Stimulated activated CD8-positive, alpha-beta memory T cell treated with anti-CD3 and anti-CD28 coated beads, Interleukin-15, amount 100 ng/mL, for 4 hours (primary cell): Measurements from ENCODE around the gene AMN.

Source experiments
- DNase-seq, 2 donors: peaks; one replicate each; pipeline ENCODE4 v3.0.0-alpha.2; 2020; ENCODE audit warnings: low read depth in 2 of 2

Gene AMN

GRCh38 chr14:102898776-102899515 is 23.5 kb upstream of the AMN start:
- DNase-seq, result no peak

GRCh38 chr14:102899516-102899900 is 23.0 kb upstream of the AMN start:
- DNase-seq, result no peak

GRCh38 chr14:102900631-102901571 is 21.6 kb upstream of the AMN start:
- DNase-seq, result no peak

- no peak for DNase-seq
These were observed 20.8 kb upstream of the AMN start for GRCh38 chr14:102901633-102902032.

GRCh38 chr14:102902086-102902485 is 20.4 kb upstream of the AMN start:
- no peak for DNase-seq

- DNase-seq, result no peak
These were observed 19.8 kb upstream of the AMN start for GRCh38 chr14:102902523-102903247.

- DNase-seq, result no peak
These were observed 19.1 kb upstream of the AMN start for GRCh38 chr14:102903248-102903888.

- no peak for DNase-seq
These were observed 18.5 kb upstream of the AMN start for GRCh38 chr14:102903889-102904512.

GRCh38 chr14:102905116-102906108 is 17.1 kb upstream of the AMN start:
- no peak for DNase-seq

- no peak for DNase-seq
These were observed 15.7 kb upstream of the AMN start for GRCh38 chr14:102906616-102907302.

- DNase-seq, result no peak
These were observed 15.1 kb upstream of the AMN start for GRCh38 chr14:102907303-102907844.

GRCh38 chr14:102907980-102908730 is 14.3 kb upstream of the AMN start:
- no peak for DNase-seq

GRCh38 chr14:102908766-102909455 is 13.6 kb upstream of the AMN start:
- no peak for DNase-seq

- no peak for DNase-seq
These were observed 13.0 kb upstream of the AMN start for GRCh38 chr14:102909462-102909861.

- no peak for DNase-seq
These were observed 12.6 kb upstream of the AMN start for GRCh38 chr14:102909911-102910310.

- no peak for DNase-seq
These were observed 12.0 kb upstream of the AMN start for GRCh38 chr14:102910442-102910841.

- DNase-seq, result no peak
These were observed 10.9 kb upstream of the AMN start for GRCh38 chr14:102911541-102911951.
